Measurements from ENCODE around the gene ANKRD13C.
"Not testable (repeated sequence)": the region's sequence is repeated elsewhere in the genome, so short reads cannot be mapped to it uniquely, and the experiment has no call there.

The ANKRD13C gene, protein sequence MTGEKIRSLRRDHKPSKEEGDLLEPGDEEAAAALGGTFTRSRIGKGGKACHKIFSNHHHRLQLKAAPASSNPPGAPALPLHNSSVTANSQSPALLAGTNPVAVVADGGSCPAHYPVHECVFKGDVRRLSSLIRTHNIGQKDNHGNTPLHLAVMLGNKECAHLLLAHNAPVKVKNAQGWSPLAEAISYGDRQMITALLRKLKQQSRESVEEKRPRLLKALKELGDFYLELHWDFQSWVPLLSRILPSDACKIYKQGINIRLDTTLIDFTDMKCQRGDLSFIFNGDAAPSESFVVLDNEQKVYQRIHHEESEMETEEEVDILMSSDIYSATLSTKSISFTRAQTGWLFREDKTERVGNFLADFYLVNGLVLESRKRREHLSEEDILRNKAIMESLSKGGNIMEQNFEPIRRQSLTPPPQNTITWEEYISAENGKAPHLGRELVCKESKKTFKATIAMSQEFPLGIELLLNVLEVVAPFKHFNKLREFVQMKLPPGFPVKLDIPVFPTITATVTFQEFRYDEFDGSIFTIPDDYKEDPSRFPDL

DNA sequence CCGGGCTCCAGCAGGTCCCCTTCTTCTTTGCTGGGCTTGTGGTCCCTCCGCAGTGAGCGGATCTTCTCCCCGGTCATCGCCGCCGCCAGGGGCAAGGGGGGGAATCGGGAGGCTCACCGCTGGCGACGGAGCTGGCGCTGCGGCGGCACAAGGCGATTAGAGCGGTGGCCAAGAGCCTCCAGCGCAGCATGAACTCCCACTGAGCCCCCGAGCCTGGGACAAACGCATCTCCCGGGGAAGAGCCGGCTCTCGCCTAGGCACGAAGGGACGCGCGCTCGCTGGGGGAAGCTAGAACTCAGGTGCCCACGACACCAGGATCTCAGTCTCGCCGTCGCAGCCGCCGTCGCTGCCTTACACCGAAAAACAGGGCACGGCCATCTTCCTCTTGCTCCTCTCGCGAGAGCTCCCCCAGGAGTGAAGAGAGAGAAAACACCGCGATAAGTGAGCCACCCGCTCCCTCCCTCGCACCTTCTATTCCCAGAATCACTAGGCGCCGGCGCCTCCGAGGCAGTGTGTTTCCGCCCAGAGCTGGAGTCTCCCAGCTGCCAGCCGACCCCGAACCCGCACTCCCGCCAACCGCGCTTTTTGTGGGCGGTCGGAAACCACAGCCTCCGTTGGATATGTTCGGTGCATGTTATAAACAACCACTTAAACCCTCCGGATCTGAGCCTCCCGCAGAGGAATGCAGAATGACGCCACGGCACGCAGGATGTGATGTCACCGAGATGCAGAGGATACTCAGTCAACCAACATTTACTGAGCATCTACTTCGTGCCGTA, at the start of gene ANKRD13C:
Gene ANKRD13C (minus strand): TSS at position 391 of the 779 bp plus-strand sequence. CDS start 314 bp downstream, at position 77.
- DNase-seq (ENCODE audit: low read depth in 2 of 2): peak; percentile 78 to 88

DNA sequence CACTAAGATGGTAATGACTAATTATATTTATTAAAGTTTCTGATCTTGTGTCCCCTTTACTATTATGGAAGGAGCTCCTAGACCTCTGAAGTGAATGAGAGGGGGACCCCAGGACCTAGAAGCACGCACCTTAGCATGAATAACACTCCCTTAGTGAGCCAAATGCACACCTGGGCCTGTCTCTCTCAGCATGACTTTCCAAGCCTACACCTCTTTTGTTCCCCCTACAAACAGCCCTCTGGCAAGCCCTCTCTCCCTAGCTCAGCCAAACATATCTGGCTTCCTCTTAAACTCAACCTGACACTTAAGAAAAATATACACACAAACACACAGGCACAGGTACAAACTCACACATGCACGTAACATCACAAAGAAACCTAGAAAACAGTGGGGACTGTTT, 49.2 kb upstream of the ANKRD13C start:
- no peak for DNase-seq (ENCODE audit: low read depth in 2 of 2)

DNA sequence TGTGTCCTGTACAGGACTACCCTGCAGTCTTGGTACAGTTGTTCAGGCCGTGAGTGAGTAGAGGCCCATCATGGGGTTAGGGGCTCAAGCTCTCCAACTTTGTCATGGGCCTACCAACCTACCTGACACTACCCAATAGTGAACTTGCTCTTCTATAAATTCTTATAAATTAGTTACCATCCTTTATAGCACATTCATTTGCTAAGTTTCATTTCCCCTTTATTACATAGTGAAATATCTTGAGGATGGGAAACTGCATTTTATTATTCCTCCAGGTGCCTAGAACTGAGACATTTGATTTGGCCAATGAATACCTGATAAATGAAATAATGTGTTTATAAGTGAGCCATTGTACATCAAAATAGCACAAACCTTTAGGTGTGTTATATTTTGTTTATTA, 47.5 kb upstream of the ANKRD13C start:
- DNase-seq (ENCODE audit: low read depth in 2 of 2): no peak

DNA sequence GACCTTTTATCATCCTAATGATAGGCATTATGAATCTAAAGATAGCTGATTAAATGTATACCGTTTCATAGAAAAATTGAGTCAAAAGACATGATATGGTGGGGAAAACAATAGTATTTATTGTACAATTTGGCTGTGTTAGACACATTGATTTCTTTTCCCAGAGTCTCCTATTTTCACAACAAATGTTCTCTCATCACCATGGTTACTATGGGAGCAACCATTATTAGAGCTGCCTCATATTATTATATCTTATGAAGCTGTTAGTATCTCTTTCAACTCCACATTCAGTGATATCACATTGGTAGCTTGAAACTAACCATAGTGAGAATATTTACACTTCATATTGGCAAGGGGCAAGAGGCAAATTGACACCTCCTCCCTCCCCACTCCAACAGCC, 45.8 kb upstream of the ANKRD13C start:
- DNase-seq (ENCODE audit: low read depth in 2 of 2): no peak

DNA sequence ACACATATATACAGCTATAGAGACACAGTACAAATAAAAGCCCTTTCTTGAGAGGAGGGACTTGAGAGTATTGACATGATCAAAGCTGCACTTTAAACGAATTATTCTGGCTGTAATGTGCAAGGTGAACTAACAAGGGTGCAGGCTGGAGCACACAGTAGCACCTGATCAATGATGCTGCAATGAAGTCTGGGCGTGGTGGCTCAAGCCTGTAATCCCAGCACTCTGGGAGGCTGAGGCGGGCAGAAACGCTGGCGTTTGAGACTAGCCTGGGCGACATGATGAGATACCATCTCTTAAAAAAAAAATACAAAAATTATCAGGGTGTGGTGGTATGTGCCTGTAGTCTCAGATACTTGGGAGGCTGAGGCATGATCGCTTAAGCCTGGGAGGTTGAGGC, 42.5 kb upstream of the ANKRD13C start:
- no peak for DNase-seq (ENCODE audit: low read depth in 2 of 2)

DNA sequence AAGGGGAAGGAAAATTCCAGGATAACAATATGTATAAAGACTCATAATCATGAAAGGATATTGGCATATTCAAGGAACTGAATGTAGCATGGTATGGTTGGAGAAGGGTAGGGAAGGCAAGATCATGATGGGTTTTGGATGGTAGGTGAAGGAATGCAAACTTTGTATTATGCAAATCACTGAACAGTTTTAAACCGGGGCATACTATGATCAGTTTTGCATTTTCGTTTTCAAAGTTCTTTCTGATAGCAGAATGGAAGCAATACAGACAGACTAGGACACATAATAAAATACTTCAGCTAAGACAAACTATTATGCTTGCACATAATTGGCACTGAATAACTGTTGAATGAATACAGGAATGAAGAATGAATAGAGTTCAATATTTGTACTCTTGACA, 42.1 kb upstream of the ANKRD13C start:
- DNase-seq (ENCODE audit: low read depth in 2 of 2): no peak

DNA sequence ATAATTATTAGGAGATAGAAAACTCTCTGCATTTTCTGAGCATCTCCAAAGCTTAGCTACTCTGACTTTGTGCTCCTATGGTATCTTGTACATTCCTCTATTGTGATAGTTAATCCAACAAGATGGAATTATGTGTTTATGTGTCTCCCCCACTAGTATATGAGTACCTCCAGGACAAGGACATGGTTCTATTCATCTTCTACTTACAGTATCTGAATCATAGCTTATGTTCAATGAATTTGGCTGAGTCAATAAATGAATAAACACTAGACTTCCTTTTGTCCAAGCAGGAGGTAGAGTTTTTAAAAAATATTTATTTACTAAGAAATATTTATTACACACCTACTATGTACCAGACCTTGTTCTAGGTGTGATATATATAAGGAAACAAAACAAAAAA, 38.1 kb upstream of the ANKRD13C start:
- no peak for DNase-seq (ENCODE audit: low read depth in 2 of 2)

DNA sequence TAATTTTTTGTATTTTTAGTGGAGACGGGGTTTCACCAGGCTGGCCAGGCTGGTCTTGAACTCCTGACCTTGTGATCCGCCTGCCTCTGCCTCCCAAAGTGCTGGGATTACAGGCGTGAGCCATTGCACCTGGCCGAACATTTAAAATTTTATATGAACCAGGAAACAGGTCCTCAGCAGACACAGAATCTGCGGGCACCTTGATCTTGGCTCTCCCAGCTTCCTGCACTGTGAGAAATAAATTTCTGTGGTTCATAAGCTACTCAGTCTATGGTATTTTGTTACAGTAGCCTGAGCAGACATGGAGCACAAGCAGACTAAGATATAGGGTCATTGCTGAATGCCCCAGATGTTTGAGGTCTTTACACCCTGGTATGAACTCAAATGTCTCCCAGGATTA, 33.0 kb upstream of the ANKRD13C start:
- DNase-seq (ENCODE audit: low read depth in 2 of 2): no peak

DNA sequence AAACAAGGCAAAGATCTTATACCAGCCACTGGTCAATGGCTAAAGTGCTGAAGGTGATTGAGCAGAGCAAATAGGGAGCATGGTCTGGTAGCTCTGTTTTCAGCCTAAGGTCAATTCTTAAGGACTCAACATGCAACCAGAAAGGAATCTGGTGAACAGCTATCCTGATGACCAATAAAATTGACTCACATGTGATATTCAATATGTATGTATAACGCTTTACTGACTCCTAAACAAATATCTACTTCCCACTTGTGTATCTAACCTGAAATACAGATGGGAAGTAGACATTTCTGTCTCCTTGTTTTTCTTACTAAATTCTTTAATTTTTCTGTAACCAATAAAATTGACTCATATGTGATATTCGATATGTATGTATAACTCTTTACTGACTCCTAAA, 31.6 kb upstream of the ANKRD13C start:
- no peak for DNase-seq (ENCODE audit: low read depth in 2 of 2)

DNA sequence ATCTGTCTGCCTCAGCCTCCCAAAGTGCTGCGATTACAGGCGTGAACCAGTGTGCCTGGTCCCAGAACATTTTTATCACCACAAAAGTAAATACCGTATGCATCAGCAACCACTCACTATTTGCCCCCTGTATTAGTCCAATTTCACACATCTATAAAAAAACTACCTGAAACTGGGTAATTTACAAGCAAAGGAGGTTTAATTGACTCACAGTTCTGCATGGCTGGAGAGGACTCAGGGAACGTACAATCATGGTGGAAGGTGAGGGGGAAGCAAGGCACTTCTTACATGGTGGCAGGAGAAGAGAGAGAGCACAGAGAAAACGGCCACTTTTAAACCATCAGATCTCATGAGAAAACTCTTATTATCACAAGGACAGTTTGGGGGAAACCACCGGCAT, 31.0 kb upstream of the ANKRD13C start:
- DNase-seq (ENCODE audit: low read depth in 2 of 2): no peak

DNA sequence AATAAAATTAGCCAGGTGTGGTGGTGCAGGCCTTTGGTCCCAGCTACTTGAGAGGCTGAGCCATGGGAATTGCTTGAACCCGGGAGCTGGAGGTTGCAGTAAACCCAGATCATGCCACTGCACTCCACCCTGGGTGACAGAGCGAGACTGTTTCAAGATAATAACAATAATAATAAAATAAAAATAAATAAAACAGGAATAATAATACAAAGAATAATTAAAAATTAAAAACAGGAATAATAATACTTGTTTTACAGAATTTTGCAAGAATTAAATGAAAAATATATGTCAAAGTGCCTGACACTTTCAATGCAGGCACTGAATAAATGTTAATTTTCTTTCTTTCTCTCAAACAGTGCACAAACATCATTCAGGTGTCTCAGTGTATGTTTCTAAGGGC, 30.0 kb upstream of the ANKRD13C start:
- no peak for DNase-seq (ENCODE audit: low read depth in 2 of 2)

DNA sequence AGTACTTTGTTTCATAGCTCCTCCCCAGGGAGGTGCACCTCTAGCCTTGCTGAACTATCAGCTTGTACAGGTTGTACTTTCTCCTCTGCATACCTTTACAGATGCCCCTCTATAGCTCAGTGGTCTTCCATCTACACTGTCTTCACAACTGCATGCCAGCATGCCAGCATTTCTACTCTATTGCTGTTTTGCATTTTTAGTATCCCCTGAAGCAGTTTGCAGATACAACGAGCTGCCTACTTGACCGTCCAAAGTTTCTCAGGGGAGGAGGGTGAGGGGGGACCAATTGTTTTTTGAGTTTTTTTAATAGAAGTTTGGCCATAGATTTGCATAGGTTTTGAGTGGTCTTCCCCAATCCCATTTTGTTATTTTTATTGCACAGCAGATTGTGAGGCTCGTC, 29.0 kb upstream of the ANKRD13C start:
- no peak for DNase-seq (ENCODE audit: low read depth in 2 of 2)

DNA sequence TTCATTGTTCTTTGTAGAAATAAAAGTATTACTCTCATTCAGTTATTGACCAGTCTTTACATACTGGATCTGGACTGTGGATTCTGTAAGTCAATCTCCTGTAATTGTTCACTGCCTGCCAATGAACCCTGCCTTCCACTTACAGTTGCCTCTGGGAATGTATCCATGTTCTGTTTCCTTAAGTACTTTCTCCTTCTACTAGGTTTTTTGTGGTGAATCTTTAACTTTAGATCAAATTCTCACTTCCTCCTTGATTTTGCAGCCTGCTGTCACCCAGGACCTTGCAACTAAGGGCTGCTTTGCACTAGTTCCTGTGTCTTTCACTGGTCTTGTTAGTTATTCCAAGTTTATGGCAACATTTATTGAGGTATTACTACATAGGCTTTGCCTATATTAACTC, 28.2 kb upstream of the ANKRD13C start:
- DNase-seq (ENCODE audit: low read depth in 2 of 2): no peak

DNA sequence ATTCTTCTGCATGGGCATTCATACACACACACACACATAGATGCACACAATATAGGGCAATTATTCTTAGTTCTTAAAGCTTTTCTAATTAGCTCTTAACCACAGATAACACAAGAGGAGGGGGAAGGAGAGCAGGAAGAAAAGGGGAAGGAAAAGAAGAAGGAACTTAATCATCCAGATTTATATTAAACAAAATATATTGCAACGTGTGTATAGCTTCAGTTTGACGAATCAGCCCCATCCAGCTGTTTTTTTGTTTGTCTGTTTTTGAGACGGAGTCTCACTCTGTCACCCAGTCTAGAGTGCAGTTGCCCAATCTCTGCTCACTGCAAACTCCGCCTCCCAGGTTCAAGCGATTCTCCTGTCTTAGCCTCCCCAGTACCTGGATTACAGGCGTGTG, 21.7 kb upstream of the ANKRD13C start:
- DNase-seq (ENCODE audit: low read depth in 2 of 2): no peak

DNA sequence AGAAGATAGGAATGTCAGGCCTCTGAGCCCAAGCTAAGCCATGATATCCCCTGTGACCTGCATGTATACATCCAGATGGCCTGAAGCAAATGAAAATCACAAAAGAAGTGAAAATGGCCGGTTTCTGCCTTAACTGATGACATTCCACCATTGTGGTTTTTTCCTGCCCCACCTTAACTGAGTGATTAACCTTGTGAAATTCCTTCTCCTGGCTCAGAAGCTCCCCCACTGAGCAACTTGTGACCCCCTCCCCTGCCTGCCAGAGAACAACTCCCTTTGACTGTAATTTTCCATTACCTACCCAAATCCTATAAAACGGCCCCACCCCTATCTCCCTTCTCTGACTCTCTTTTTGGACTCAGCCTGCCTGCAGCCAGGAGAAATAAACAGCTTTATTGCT, 19.1 kb upstream of the ANKRD13C start:
- not testable (repeated sequence) for DNase-seq (ENCODE audit: low read depth in 2 of 2)

DNA sequence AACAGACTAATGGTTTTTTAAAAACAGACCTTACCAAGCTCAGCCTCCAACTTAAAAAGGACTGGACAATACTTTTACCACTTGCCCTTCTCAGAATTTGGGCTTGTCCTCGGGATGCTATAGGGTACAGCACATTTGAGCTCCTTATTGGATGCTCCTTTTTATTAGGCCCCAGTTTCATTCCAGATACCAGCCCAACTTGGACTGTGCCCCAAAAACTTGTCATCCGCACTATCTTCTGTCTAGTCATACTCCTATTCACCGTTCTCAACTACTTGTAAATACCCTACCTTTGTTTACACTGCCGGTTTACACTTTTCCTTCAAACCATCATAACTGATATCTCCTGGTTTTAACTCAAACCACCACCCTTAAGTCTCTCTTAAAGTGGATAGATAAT, 17.9 kb upstream of the ANKRD13C start:
- DNase-seq (ENCODE audit: low read depth in 2 of 2): no peak

DNA sequence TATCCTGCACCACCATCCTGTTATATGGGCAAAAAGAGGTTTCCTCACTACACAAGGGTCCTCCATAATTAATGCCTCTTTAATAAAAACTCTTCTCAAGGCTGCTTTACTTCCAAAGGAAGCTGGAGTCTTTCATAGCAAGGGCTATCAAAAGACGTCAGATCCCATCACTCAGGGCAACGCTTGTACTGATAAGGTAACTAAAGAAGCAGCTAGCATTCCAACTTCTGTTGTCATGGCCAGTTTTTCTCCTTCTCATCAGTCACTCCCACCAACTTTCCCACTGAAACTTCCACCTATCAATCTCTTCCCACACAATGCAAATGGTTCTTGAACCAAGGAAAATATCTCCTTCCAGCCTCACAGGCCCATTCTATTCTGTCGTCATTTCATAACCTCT, 17.1 kb upstream of the ANKRD13C start:
- DNase-seq (ENCODE audit: low read depth in 2 of 2): not testable (repeated sequence)

DNA sequence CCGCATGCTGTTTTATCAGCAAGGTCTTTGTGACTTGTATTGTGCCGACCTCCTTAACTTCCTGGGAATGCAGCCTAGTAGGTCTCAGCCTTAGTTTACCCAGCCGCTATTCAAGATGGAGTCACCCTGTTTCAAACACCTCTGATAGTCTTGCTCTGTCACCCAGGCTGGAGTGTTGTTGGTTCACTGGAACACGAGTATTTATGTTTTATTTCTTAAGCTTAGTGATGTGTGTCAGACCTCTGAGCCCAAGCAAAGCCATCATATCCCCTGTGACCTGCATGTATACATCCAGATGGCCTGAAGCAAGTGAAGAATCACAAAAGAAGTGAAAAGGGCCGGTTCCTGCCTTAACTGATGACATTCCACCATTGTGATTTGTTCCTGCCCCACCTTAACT, 12.9 kb upstream of the ANKRD13C start:
- DNase-seq (ENCODE audit: low read depth in 2 of 2): not testable (repeated sequence)

DNA sequence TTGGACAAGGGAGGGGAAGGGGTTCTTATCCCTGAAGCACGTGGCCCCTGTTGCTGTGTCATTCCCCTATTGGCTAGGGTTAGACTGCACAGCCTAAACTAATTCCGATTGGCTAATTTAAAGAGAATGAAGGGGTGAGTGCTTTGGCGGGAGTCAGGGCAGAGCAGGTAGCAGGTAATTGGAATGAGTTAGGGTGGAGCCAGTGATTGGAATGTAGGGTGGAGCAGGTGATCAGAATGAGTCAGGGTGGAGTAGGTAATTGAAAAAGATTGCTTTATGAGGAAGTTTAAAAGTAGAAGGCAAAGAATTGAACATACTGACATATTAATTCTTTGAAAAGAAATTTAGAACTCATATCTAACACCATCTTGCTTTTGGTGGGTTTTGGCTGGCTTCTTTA, 12.5 kb upstream of the ANKRD13C start:
- DNase-seq (ENCODE audit: low read depth in 2 of 2): not testable (repeated sequence)

DNA sequence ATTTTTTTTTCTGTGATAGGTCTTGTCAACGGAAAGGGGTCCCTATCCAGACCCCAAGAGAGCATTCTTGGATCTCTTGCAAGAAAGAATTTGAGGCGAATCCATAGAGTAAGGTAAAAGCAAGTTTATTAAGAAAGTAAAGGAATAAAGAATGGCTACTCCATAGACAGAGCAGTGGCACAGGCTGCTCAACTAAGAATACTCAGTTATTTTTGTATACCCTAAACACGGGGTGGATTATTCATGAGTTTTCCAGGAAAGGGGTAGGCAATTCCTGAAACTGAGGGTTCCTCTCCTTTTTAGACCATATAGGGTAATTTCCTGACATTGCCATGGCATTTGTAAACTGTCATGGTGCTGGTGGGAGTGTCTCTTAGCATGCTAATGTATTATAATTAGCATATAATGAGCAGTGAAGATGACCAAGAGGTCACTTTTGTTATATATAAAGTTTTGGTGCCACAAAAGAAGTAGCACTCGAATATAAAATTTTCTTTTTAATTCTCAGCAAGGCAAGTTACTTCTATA, 12.0 kb upstream of the ANKRD13C start:
- DNase-seq (ENCODE audit: low read depth in 2 of 2): not testable (repeated sequence)

DNA sequence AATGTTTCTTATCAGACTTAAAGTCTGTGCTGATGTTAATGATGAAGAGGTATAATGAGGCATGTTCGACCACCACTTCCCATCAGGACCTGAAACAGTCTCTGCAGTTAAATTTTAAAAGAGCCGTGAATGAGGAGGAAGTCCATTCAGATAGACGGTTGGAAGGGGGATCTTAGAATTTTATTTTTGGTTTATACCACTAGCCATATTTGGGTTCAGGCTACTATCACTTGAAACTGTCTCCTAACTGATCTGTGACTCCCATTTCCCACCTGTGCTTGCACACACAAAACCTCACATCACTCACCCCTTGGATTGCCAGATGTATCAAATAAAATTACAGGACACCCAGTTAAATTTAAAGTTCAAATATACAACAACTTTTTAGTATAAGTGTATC, 9.9 kb upstream of the ANKRD13C start:
- DNase-seq (ENCODE audit: low read depth in 2 of 2): no peak

DNA sequence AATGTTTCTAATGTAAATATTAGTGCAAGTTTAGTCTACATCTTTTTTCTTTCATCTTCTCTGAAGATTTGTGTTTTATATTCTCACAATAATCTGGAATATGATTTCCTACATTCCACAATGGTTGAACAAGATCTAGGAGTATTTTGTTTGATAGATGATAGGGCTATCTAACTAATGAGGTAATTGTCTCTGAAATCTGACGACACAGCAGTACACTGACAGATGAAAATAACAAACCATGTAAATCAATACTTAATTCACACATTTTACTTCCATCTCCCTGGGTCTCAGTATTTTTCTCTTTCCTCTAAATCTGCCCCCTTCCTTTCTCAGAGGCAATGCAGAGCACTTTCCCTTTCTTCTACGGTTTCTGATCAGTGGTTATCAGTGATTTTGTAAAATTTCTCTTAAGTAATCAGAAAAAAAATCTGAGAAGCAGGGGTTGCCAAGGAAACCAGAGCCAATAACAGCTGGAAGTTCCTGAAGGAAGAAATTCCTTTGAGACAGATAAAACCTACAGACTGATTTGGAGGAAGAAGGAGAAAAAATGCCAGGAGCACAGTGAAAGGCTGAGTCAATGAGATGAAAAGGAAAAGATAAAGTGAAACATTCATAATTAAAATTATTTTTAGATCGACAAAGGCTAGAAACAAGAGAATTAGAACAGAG, 7.3 kb upstream of the ANKRD13C start:
- DNase-seq (ENCODE audit: low read depth in 2 of 2): no peak

Data from stimulated activated CD4-positive, alpha-beta T cell treated with anti-CD3 and anti-CD28 coated beads, Interleukin-4, amount 100 ng/mL, for 48 hours (primary cell).